Measurements from ENCODE around the gene CALML4.

GRCh38 chr15:68154923-68155559 lies 50.1 kb downstream of the CALML4 start:
- peak; percentile 29 to 88 (median 76) for TF ChIP-seq CTCF (IDR thresholded peaks at IDR 0.05)
- no peak for TF ChIP-seq POLR2A (IDR thresholded peaks at IDR 0.05)
